ENCODE measurements around the gene ULK1.

GRCh38 chr12:131943389-131943788 lies 49.0 kb downstream of the ULK1 start:
- TF ChIP-seq, protein P1, sequence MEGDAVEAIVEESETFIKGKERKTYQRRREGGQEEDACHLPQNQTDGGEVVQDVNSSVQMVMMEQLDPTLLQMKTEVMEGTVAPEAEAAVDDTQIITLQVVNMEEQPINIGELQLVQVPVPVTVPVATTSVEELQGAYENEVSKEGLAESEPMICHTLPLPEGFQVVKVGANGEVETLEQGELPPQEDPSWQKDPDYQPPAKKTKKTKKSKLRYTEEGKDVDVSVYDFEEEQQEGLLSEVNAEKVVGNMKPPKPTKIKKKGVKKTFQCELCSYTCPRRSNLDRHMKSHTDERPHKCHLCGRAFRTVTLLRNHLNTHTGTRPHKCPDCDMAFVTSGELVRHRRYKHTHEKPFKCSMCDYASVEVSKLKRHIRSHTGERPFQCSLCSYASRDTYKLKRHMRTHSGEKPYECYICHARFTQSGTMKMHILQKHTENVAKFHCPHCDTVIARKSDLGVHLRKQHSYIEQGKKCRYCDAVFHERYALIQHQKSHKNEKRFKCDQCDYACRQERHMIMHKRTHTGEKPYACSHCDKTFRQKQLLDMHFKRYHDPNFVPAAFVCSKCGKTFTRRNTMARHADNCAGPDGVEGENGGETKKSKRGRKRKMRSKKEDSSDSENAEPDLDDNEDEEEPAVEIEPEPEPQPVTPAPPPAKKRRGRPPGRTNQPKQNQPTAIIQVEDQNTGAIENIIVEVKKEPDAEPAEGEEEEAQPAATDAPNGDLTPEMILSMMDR (IDR thresholded peaks at IDR 0.05; ENCODE audit: low read depth, low read length, poor library complexity, severe bottlenecking), result no peak
- no peak for TF ChIP-seq EZH2phosphoT487 (IDR thresholded peaks at IDR 0.05; ENCODE audit: borderline replicate concordance, low read length)
